Mucosa of stomach (tissue), 1 donor: Measurements from ENCODE around the gene PPIB.
"Not testable (repeated sequence)": the region's sequence is repeated elsewhere in the genome, so short reads cannot be mapped to it uniquely, and the experiment has no call there.

Experiments used
- H3K27me3 ChIP-seq: one replicate; pipeline ENCODE4 v1.7.0; 2013; ENCODE audit warnings: mild to moderate bottlenecking, low read length; ENCODE audit not compliant: control insufficient read depth, insufficient read depth
- H3K36me3 ChIP-seq: one replicate; pipeline ENCODE4 v1.7.0; 2013; ENCODE audit warnings: low read length; ENCODE audit not compliant: control insufficient read depth, insufficient read depth
- H3K4me1 ChIP-seq: one replicate; pipeline ENCODE4 v1.7.0; 2013; ENCODE audit warnings: mild to moderate bottlenecking, low read length; ENCODE audit not compliant: control insufficient read depth, insufficient read depth
- H3K4me3 ChIP-seq: one replicate; pipeline ENCODE4 v1.7.0; 2013; ENCODE audit warnings: low read length
- H3K9ac ChIP-seq: one replicate; pipeline ENCODE4 v1.7.0; 2013; ENCODE audit warnings: mild to moderate bottlenecking, low read length, moderate library complexity
- H3K9me3 ChIP-seq: one replicate; pipeline ENCODE4 v1.7.0; 2013; ENCODE audit warnings: mild to moderate bottlenecking, low read length, moderate library complexity; ENCODE audit not compliant: control insufficient read depth
- donor health status: Pancreatic carcinoma.

The PPIB gene

DNA sequence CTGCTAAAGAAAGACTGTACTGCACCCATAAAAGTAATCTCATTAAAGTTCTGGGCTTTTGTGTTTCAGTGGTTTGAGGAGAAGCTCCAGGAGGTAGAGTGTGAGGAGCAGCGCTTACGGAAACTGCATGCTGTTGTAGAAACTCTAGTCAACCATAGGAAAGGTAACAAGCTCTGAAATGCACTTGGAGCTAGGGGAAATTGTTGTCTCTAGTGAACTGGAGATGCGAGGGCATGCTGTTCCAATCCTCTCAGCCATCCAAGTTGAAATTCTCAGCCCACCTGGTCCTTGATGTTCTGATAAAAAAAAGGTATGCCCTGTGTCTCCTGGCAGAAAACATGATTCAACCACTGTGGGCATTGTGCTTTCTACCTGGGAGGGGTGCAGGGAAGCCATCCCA, 32.7 kb downstream of the PPIB start:
- H3K4me1 ChIP-seq = no peaks in the 10 kb centered on the region
- H3K9ac ChIP-seq = no peak overlapping the region
- H3K36me3 ChIP-seq = peaks cover 16% of the 10 kb centered on the region
- no peaks in the 10 kb centered on the region for H3K27me3 ChIP-seq
- H3K4me3 ChIP-seq = no peak overlapping the region
- H3K9me3 ChIP-seq = no peaks in the 10 kb centered on the region

- peaks cover 22% of the 10 kb centered on the region for H3K36me3 ChIP-seq
- no peak overlapping the region for H3K9ac ChIP-seq
- no peaks in the 10 kb centered on the region for H3K9me3 ChIP-seq
- H3K27me3 ChIP-seq = no peaks in the 10 kb centered on the region
- H3K4me3 ChIP-seq = no peak overlapping the region
- no peaks in the 10 kb centered on the region for H3K4me1 ChIP-seq
Observed at GRCh38 chr15:64127521-64128270, 35.1 kb downstream of the PPIB start.

DNA sequence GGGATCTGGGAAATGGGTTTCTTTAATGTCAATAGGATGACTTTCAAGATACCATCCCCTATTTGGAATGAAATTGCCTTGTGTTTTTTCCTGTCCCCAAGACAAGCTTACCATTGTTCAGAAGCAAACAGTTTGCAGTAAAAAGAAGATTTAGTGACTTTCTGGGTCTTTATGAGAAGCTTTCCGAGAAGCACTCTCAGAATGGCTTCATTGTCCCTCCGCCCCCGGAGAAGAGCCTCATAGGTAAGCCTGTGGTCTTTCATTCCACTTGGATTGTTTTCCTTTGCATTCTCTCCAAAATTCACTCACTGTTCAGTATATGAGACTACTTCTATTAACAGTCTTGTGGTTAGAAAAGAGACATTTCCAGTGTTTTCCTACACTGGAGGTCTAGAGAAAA, 36.8 kb downstream of the PPIB start:
- peaks cover 22% of the 10 kb centered on the region for H3K36me3 ChIP-seq
- no peaks in the 10 kb centered on the region for H3K27me3 ChIP-seq
- no peaks in the 10 kb centered on the region for H3K4me1 ChIP-seq
- H3K9me3 ChIP-seq = no peaks in the 10 kb centered on the region
- H3K9ac ChIP-seq = no peak overlapping the region
- H3K4me3 ChIP-seq = no peak overlapping the region

- Histone ChIP-seq H3K4me1 (no peaks in the 10 kb centered on the region), H3K36me3 (peaks cover 22% of the 10 kb centered on the region), H3K9me3 (no peaks in the 10 kb centered on the region), H3K27me3 (no peaks in the 10 kb centered on the region), H3K9ac (no peak overlapping the region), H3K4me3 (no peak overlapping the region)
Observed at GRCh38 chr15:64122936-64123351, 39.9 kb downstream of the PPIB start.

- Histone ChIP-seq H3K4me1 (no peaks in the 10 kb centered on the region), H3K4me3 (no peak overlapping the region), H3K9ac (no peak overlapping the region), H3K36me3 (peaks cover 17% of the 10 kb centered on the region), H3K9me3 (no peaks in the 10 kb centered on the region), H3K27me3 (no peaks in the 10 kb centered on the region)
Observed at GRCh38 chr15:64122444-64122843, 40.4 kb downstream of the PPIB start.

- H3K36me3 ChIP-seq = peaks cover 14% of the 10 kb centered on the region
- H3K9ac ChIP-seq = no peak overlapping the region
- no peak overlapping the region for H3K4me3 ChIP-seq
- H3K9me3 ChIP-seq = no peaks in the 10 kb centered on the region
- no peaks in the 10 kb centered on the region for H3K4me1 ChIP-seq
- H3K27me3 ChIP-seq = no peaks in the 10 kb centered on the region
Observed at GRCh38 chr15:64121614-64122013, 41.2 kb downstream of the PPIB start.

GRCh38 chr15:64120322-64120721, 42.5 kb downstream of the PPIB start:
- not testable (repeated sequence) for H3K4me1 ChIP-seq, H3K27me3 ChIP-seq, H3K9ac ChIP-seq, H3K9me3 ChIP-seq, H3K4me3 ChIP-seq
- peaks cover 14% of the 10 kb centered on the region for H3K36me3 ChIP-seq

DNA sequence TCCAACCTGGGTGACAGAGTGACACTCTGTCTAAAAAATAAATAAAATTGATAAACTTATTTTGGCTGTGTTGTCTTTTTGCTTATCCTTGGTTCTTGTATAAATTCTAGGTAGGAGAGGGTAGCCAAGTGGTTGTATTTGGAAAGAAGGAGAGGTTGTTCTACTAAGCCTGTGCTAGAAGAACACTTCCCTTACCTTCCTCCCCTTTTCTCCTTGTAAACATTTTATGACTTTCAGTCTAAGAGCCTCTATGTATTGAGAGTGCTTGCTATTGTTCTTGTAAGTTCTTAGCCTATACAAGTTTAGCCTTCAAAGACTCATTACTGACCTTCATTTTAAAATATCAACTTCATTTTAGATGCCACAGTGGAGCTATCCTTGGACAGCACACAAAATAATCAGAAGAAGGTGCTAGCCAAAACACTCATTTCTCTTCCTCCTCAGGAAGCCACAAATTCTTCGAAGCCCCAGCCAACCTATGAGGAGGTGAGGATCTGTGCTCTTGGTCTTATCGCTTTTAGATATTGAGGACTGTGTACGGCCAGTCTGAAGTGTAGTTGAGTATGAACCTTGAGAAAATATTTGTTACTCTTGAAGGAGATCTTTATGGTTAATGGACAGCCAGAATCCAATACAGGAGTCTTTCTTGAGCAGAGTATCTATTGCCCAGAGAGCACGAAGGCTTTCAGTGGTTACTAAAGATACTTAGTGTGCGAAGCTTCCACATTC, 44.9 kb downstream of the PPIB start:
- Histone ChIP-seq H3K36me3 (peaks cover 17% of the 10 kb centered on the region), H3K27me3 (no peaks in the 10 kb centered on the region), H3K4me3 (no peak overlapping the region), H3K9ac (no peak overlapping the region), H3K4me1 (no peaks in the 10 kb centered on the region), H3K9me3 (no peaks in the 10 kb centered on the region)

DNA sequence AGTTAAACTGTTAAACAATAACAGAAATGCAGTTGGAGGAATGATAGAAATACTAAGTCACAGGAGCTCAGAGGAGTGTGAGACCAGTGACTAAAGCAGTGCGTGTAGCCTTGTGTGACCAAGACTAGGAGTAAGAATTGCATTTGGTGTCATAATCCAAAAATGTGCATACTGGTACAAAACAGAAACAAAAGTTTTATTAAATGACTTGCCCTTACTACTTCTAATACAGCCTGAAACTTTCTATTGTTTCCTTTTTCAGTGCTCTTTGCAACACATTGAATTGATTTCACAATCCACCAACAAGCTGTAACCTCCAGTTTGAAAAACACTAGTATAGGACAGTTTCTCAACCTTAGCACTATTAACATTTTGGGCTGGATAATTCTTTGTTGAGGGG, 49.9 kb downstream of the PPIB start:
- Histone ChIP-seq H3K4me1 (peaks cover 16% of the 10 kb centered on the region), H3K36me3 (peaks cover 8% of the 10 kb centered on the region), H3K9me3 (no peaks in the 10 kb centered on the region), H3K27me3 (no peaks in the 10 kb centered on the region), H3K9ac (no peak overlapping the region), H3K4me3 (no peak overlapping the region)

DNA sequence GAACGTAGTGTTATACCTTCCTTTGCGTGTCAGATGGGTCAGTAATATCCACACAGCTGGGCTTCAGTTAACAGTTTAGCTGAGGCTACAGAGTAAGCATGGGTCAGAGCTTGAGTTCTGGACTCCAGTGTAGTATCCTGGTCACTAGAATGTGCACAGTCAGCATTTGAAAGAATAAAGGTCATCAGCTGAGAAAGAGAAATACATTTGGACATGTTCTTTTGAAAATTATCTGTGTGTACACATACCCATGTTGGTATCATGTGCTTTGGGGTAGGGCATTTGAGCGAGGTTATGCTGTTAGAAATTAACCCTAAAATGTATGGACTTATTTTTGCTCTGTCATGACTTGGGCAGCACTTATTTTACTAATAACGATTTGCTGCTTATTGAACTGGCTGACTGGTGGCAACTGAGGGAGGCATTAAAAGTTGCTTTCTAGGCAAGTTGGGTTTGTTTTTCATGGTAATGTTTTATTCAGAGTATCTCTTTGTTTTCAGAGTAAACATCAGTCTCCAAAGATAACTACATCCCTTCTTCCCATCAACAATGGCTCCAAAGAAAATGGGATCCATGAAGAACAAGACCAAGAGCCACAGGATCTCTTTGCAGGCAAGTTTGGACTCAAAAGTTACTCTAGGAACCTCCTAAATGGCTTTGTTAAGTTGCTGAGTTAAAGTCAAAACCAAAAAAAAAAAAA, 50.6 kb downstream of the PPIB start:
- Histone ChIP-seq H3K4me3 (no peak overlapping the region), H3K9ac (no peak overlapping the region), H3K4me1 (peaks cover 16% of the 10 kb centered on the region), H3K27me3 (no peaks in the 10 kb centered on the region), H3K9me3 (no peaks in the 10 kb centered on the region), H3K36me3 (peaks cover 8% of the 10 kb centered on the region)

- Histone ChIP-seq H3K9me3 (no peaks in the 10 kb centered on the region), H3K36me3 (peaks cover 8% of the 10 kb centered on the region), H3K27me3 (no peaks in the 10 kb centered on the region), H3K4me3 (no peak overlapping the region), H3K9ac (no peak overlapping the region), H3K4me1 (peaks cover 16% of the 10 kb centered on the region)
Observed at GRCh38 chr15:64111679-64112050, 51.2 kb downstream of the PPIB start.
